OCI-LY3 (cell line): ENCODE data around the gene AHNAK.

ENCODE experiments used
- H2AFZ ChIP-seq: fragments of 200-600, 300-600 bp; shearing (Covaris generic); 2 replicates; pipeline ENCODE4 v1.6.0; 2014; ENCODE audit warnings: antibody characterized with exemption, low read depth, low read length
- H3K27ac ChIP-seq: fragments of 200-600, 300-600 bp; sonication (generic); 2 replicates; pipeline ENCODE4 v1.5.1; 2014; ENCODE audit warnings: mild to moderate bottlenecking, low read length, moderate library complexity, mixed read lengths
- H3K27me3 ChIP-seq: fragments of 200-600, 300-600 bp; sonication (generic); 2 replicates; pipeline ENCODE4 v1.6.1; 2014; ENCODE audit warnings: low read depth, low read length, mixed read lengths
- H3K36me3 ChIP-seq: fragments of 200-600, 300-600 bp; sonication (generic); replicated peaks from 2 replicates; pipeline ENCODE3; 2014; ENCODE audit warnings: low read depth, low read length, mixed read lengths
- H3K4me1 ChIP-seq: fragments of 300-600, 200-600 bp; sonication (generic); 2 replicates; pipeline ENCODE4 v1.6.1; 2014; ENCODE audit warnings: low read length, mixed read lengths
- H3K4me2 ChIP-seq: fragments of 200-600, 300-600 bp; sonication (generic); 2 replicates; pipeline ENCODE4 v1.6.1; 2014; ENCODE audit warnings: low read length, mixed read lengths
- H3K4me3 ChIP-seq: fragments of 300-600, 200-600 bp; sonication (generic); 2 replicates; pipeline ENCODE4 v1.5.1; 2014; ENCODE audit warnings: antibody characterized with exemption, mild to moderate bottlenecking, low read length, moderate library complexity
- H3K79me2 ChIP-seq: fragments of 300-600, 200-600 bp; shearing (Covaris generic); 2 replicates; pipeline ENCODE4 v1.6.1; 2014; ENCODE audit warnings: mild to moderate bottlenecking, low read length, mixed read lengths
- H3K9ac ChIP-seq: fragments of 300-600, 200-600 bp; shearing (Covaris generic); 2 replicates; pipeline ENCODE4 v1.6.0; 2014; ENCODE audit warnings: mild to moderate bottlenecking, low read length, moderate library complexity
- H3K9me3 ChIP-seq: fragments of 200-600, 300-600 bp; shearing (Covaris generic); 2 replicates; pipeline ENCODE4 v1.6.1; 2014; ENCODE audit warnings: low read length, mixed read lengths; ENCODE audit not compliant: insufficient read depth
- H4K20me1 ChIP-seq: fragments of 200-600, 300-600 bp; sonication (generic); 2 replicates; pipeline ENCODE4 v1.6.1; 2016; ENCODE audit warnings: low read length, mixed read lengths; ENCODE audit not compliant: insufficient read depth
- CTCF ChIP-seq: fragments of 200-600, 300-600 bp; sonication (generic); IDR thresholded peaks from 2 replicates; pipeline ENCODE4 v1.5.1; 2014; ENCODE audit warnings: antibody characterized with exemption, low read length, low read depth
- EZH2phosphoT487 ChIP-seq: fragments of 200-600 bp; shearing (Covaris generic); IDR thresholded peaks from 2 replicates; pipeline ENCODE4 v1.6.1; 2018; ENCODE audit warnings: antibody characterized with exemption, mixed run types, low read depth

Gene AHNAK

GRCh38 chr11:62546244-62546928 is at the start of gene AHNAK:
AHNAK (minus strand) TSS chr11:62546806; CDS start chr11:62536098, 10,708 bp downstream.
- peaks cover 13% of the 10 kb centered on the region; the same call in 1 of the 2 replicates for H3K27me3 ChIP-seq
- H3K36me3 ChIP-seq, result peaks cover 5% of the 10 kb centered on the region
- H3K4me2 ChIP-seq, result peak within 1 kb of the TSS; percentile 99
- H3K4me1 ChIP-seq, result peaks cover 53% of the 10 kb centered on the region
- peaks cover 16% of the 10 kb centered on the region for H4K20me1 ChIP-seq
- no peak within 1 kb of the TSS for H2AFZ ChIP-seq
- no peak for TF ChIP-seq EZH2phosphoT487
- no peak for TF ChIP-seq CTCF
- H3K4me3 ChIP-seq, result peak within 1 kb of the TSS; percentile 91
- H3K27ac ChIP-seq, result peak within 1 kb of the TSS; percentile 93
- peaks cover 52% of the 10 kb centered on the region for H3K79me2 ChIP-seq
- H3K9ac ChIP-seq, result peak within 1 kb of the TSS; percentile 93
- H3K9me3 ChIP-seq, result no peaks in the 10 kb centered on the region

GRCh38 chr11:62595124-62595523 is 48.5 kb upstream of the AHNAK start:
- no peak overlapping the region for H3K27ac ChIP-seq
- no peak overlapping the region for H2AFZ ChIP-seq
- H3K9ac ChIP-seq, result no peak overlapping the region
- H3K27me3 ChIP-seq, result no peaks in the 10 kb centered on the region
- TF ChIP-seq EZH2phosphoT487, result no peak
- no peak for TF ChIP-seq CTCF
- H3K36me3 ChIP-seq, result peaks cover 62% of the 10 kb centered on the region
- H3K9me3 ChIP-seq, result no peaks in the 10 kb centered on the region
- H3K4me2 ChIP-seq, result no peak overlapping the region
- H3K4me3 ChIP-seq, result no peak overlapping the region
- peaks cover 34% of the 10 kb centered on the region for H3K4me1 ChIP-seq
- H4K20me1 ChIP-seq, result no peaks in the 10 kb centered on the region
- H3K79me2 ChIP-seq, result peaks cover 45% of the 10 kb centered on the region

- no peaks in the 10 kb centered on the region for H3K9me3 ChIP-seq
- no peaks in the 10 kb centered on the region for H3K27me3 ChIP-seq
- no peak overlapping the region for H3K4me2 ChIP-seq
- peaks cover 25% of the 10 kb centered on the region for H3K4me1 ChIP-seq
- H2AFZ ChIP-seq, result no peak overlapping the region
- no peaks in the 10 kb centered on the region for H4K20me1 ChIP-seq
- H3K36me3 ChIP-seq, result peaks cover 51% of the 10 kb centered on the region
- H3K27ac ChIP-seq, result no peak overlapping the region
- H3K9ac ChIP-seq, result no peak overlapping the region
- peaks cover 43% of the 10 kb centered on the region for H3K79me2 ChIP-seq
- TF ChIP-seq EZH2phosphoT487, result no peak
- peak; percentile 80 for TF ChIP-seq CTCF
- H3K4me3 ChIP-seq, result no peak overlapping the region
Measured at GRCh38 chr11:62593434-62594044, 46.9 kb upstream of the AHNAK start.

- no peak overlapping the region for H3K4me3 ChIP-seq
- H3K4me2 ChIP-seq, result peak overlapping the region; percentile 92; the same call in 1 of the 2 replicates
- H3K36me3 ChIP-seq, result peaks cover 50% of the 10 kb centered on the region
- H3K27ac ChIP-seq, result no peak overlapping the region
- H2AFZ ChIP-seq, result no peak overlapping the region
- TF ChIP-seq CTCF, result no peak
- TF ChIP-seq EZH2phosphoT487, result no peak
- no peaks in the 10 kb centered on the region for H3K27me3 ChIP-seq
- H3K9me3 ChIP-seq, result no peaks in the 10 kb centered on the region
- H3K4me1 ChIP-seq, result peaks cover 23% of the 10 kb centered on the region
- H4K20me1 ChIP-seq, result no peaks in the 10 kb centered on the region
- peaks cover 37% of the 10 kb centered on the region for H3K79me2 ChIP-seq
- H3K9ac ChIP-seq, result no peak overlapping the region
Measured at GRCh38 chr11:62592989-62593421, 46.4 kb upstream of the AHNAK start.
